Keratinocyte (primary cell): ENCODE data around the gene DCST2. TPM values are rescaled to one million over a fixed set of nuclear protein-coding genes. Genes with fewer than 3 reads are reported as not detected.

Experiments
- DNase-seq: peaks from one replicate; pipeline ENCODE4 v3.0.0-alpha.2; 2011; ENCODE audit warnings: low read depth, missing footprints, low spot score
- FAIRE-seq: peaks from 2 replicates; lab custom pipeline; 2011; peaks lifted over from hg19 to GRCh38; lab: Jason Lieb, UNC
- H2AFZ ChIP-seq: 2 replicates; pipeline ENCODE4 v1.6.0; 2012; ENCODE audit warnings: low read length, control low read depth, inconsistent platforms; ENCODE audit not compliant: control insufficient read depth
- H3K27ac ChIP-seq: 2 replicates; pipeline ENCODE4 v1.5.1; 2011; ENCODE audit warnings: low read length; ENCODE audit not compliant: control insufficient read depth, insufficient read depth
- H3K27me3 ChIP-seq: 3 replicates; pipeline ENCODE4 v1.6.0; 2011; ENCODE audit warnings: low read length; ENCODE audit not compliant: control insufficient read depth, insufficient read depth; ENCODE audit errors: extremely low read depth
- H3K36me3 ChIP-seq, 2 experiments: 2 replicates in 1 of 2; 3 replicates in 1 of 2; pipeline ENCODE4 v1.5.1; 2011; ENCODE audit warnings: low read length in 2 of 2, mild to moderate bottlenecking in 1 of 2; ENCODE audit not compliant: control insufficient read depth in 2 of 2, insufficient read depth in 2 of 2; ENCODE audit errors: extremely low read depth in 1 of 2
- H3K4me1 ChIP-seq: 3 replicates; pipeline ENCODE4 v1.5.1; 2011; ENCODE audit warnings: low read length; ENCODE audit not compliant: control insufficient read depth, insufficient read depth; ENCODE audit errors: extremely low read depth
- H3K4me2 ChIP-seq: 3 replicates; pipeline ENCODE4 v1.6.0; 2011; ENCODE audit warnings: low read depth, low read length; ENCODE audit not compliant: control insufficient read depth, insufficient read depth; ENCODE audit errors: extremely low read depth
- H3K4me3 ChIP-seq, 3 experiments: fragments of 200-600 bp in 1 of 3; sonication (generic) in 1 of 3; 2 replicates in 2 of 3; 3 replicates in 1 of 3; pipeline ENCODE4 v1.5.1; 2011 to 2016; ENCODE audit warnings: low read length in 3 of 3, mild to moderate bottlenecking in 3 of 3, control low read depth in 2 of 3, inconsistent platforms in 1 of 3, low read depth in 1 of 3, mixed read lengths in 1 of 3, mixed run types in 1 of 3, moderate library complexity in 1 of 3; ENCODE audit not compliant: control insufficient read depth in 2 of 3, insufficient read depth in 2 of 3; ENCODE audit errors: extremely low read depth in 1 of 3
- H3K79me2 ChIP-seq: 2 replicates; pipeline ENCODE4 v1.6.0; 2012; ENCODE audit warnings: low read length; ENCODE audit not compliant: control insufficient read depth, insufficient read depth
- H3K9ac ChIP-seq: 3 replicates; pipeline ENCODE4 v1.6.0; 2011; ENCODE audit warnings: low read length; ENCODE audit not compliant: control insufficient read depth, insufficient read depth; ENCODE audit errors: extremely low read depth
- H3K9me1 ChIP-seq: 3 replicates; pipeline ENCODE4 v1.6.0; 2011; ENCODE audit warnings: low read length; ENCODE audit not compliant: control insufficient read depth, insufficient read depth; ENCODE audit errors: extremely low read depth
- H3K9me3 ChIP-seq: 2 replicates; pipeline ENCODE4 v1.5.1; 2012; ENCODE audit warnings: low read depth, low read length; ENCODE audit not compliant: control insufficient read depth
- H4K20me1 ChIP-seq: 3 replicates; pipeline ENCODE4 v1.6.0; 2011; ENCODE audit warnings: low read length; ENCODE audit not compliant: control insufficient read depth, insufficient read depth; ENCODE audit errors: extremely low read depth
- EZH2 ChIP-seq: IDR thresholded peaks from one replicate; pipeline ENCODE4 v1.6.1; 2012; ENCODE audit warnings: inconsistent platforms, mild to moderate bottlenecking, low read length, moderate library complexity
- dilution Hi-C: fragments of 300-500 bp; cut with MboI; formaldehyde crosslinking; loops from one replicate; pipeline ENCODE4 v1.7.0; 2020; ENCODE audit warnings: low sequenced_read_pairs; ENCODE audit not compliant: extremely low pct_ligation_motif_present
- polyA plus RNA-seq, 5 experiments: library from polyadenylated mRNA; depleted of rRNA in 3 of 5; stranded (reverse) in 3 of 5; stranded (forward) in 1 of 5; unstranded in 1 of 5; fragments of >200 nt; gene quantifications; 1 replicate in 1 of 5; 2 replicates in 3 of 5; 3 replicates in 1 of 5; pipeline versions ENCODE4 v1.2.1 to v1.2.3, GENCODE V29; 2011 to 2012; ENCODE audit warnings: missing spikeins in 2 of 5, low read depth in 1 of 5, low replicate concordance in 1 of 5
- TF ChIP-seq, protein P1 (sequence below), 3 experiments: IDR thresholded peaks in 1 of 3; conservative IDR thresholded peaks in 1 of 3; optimal IDR thresholded peaks in 1 of 3; 2 replicates in 2 of 3; 3 replicates in 1 of 3; pipeline versions ENCODE3 to v1.5.1; 2011; ENCODE audit warnings: low read length in 3 of 3, mild to moderate bottlenecking in 3 of 3, moderate library complexity in 2 of 3, control low read depth in 1 of 3, inconsistent platforms in 1 of 3; ENCODE audit not compliant: insufficient read depth in 2 of 3; ENCODE audit errors: extremely low read depth in 1 of 3

DCST2 gene
- polyA plus RNA-seq, 1 donor (not counting 4 experiments of a cell fraction or from before 2014, with no cell fraction given), result 0.14 TPM

- no peak for DNase-seq
- peak overlapping the region; percentile 57 to 98 (median 82) for H3K4me3 ChIP-seq
- FAIRE-seq, result no peak
- no peak overlapping the region for H2AFZ ChIP-seq
- no peaks in the 10 kb centered on the region for H3K9me3 ChIP-seq
- peak overlapping the region; percentile 96 for H3K9ac ChIP-seq
- dilution Hi-C loops, result no loop called here
- peaks cover 29% of the 10 kb centered on the region for H3K4me1 ChIP-seq
- H3K9me1 ChIP-seq, result no peaks in the 10 kb centered on the region
- peaks cover 0 to 10% of the 10 kb centered on the region in 2 experiments for H3K36me3 ChIP-seq
- H3K79me2 ChIP-seq, result peaks cover 43% of the 10 kb centered on the region
- H3K27me3 ChIP-seq, result no peaks in the 10 kb centered on the region
- H3K27ac ChIP-seq, result peak overlapping the region; percentile 98
- peak overlapping the region; percentile 95 for H3K4me2 ChIP-seq
- no peaks in the 10 kb centered on the region for H4K20me1 ChIP-seq
- TF ChIP-seq EZH2, result no peak
- TF ChIP-seq, protein P1, sequence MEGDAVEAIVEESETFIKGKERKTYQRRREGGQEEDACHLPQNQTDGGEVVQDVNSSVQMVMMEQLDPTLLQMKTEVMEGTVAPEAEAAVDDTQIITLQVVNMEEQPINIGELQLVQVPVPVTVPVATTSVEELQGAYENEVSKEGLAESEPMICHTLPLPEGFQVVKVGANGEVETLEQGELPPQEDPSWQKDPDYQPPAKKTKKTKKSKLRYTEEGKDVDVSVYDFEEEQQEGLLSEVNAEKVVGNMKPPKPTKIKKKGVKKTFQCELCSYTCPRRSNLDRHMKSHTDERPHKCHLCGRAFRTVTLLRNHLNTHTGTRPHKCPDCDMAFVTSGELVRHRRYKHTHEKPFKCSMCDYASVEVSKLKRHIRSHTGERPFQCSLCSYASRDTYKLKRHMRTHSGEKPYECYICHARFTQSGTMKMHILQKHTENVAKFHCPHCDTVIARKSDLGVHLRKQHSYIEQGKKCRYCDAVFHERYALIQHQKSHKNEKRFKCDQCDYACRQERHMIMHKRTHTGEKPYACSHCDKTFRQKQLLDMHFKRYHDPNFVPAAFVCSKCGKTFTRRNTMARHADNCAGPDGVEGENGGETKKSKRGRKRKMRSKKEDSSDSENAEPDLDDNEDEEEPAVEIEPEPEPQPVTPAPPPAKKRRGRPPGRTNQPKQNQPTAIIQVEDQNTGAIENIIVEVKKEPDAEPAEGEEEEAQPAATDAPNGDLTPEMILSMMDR (optimal IDR thresholded peaks at IDR 0.05 in 1 of 3, IDR thresholded peaks at IDR 0.05 in 1 of 3, conservative IDR thresholded peaks at IDR 0.05 in 1 of 3; ENCODE audit: extremely low read depth in 1 of 3, insufficient read depth in 2 of 3, low read length in 3 of 3), result no peak
These were observed 58.0 kb downstream of the DCST2 start for GRCh38 chr1:154975409-154976059.

DNA sequence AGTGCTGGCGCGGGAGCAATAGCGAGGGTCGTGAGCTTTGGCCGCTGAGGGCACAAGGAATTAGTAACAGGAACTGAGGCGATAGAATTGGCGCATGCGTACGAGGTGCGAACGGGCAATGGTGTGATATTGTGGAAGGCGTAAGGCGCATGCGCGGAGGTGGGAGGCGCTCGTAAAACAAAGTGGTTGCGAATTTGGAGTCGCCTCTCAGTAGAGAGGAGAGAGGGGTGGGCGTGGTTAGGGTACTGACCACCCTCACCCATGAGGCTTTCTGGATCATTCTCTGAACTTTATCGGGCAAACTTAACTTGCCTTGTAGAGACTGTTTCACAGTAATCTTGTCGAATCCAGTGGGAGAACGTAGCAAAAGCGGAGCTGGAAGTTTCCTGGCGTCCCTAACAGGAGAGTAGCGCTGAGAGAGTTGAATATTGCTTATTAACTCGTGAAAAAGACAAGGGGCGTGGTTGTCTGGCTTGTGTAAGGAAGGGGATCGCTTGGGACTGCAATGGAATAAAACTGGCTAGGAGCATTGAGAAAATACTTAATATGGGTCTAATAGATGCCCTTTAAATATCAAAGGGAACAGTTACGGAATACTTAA is 58.7 kb downstream of the DCST2 start:
- no peaks in the 10 kb centered on the region for H3K9me1 ChIP-seq
- H2AFZ ChIP-seq, result peak overlapping the region; percentile 71
- peaks cover 35% of the 10 kb centered on the region for H3K4me1 ChIP-seq
- peaks cover 49% of the 10 kb centered on the region for H3K79me2 ChIP-seq
- H3K4me2 ChIP-seq, result peak overlapping the region; percentile 95
- dilution Hi-C loops, result no loop called here
- H3K36me3 ChIP-seq, result peaks cover 0 to 10% of the 10 kb centered on the region in 2 experiments
- H3K9me3 ChIP-seq, result no peaks in the 10 kb centered on the region
- no peaks in the 10 kb centered on the region for H4K20me1 ChIP-seq
- peak overlapping the region; percentile 98 for H3K27ac ChIP-seq
- H3K9ac ChIP-seq, result peak overlapping the region; percentile 96
- FAIRE-seq, result peak; percentile 71
- DNase-seq, result peak; percentile 81
- no peak for TF ChIP-seq EZH2
- TF ChIP-seq, protein P1 (optimal IDR thresholded peaks at IDR 0.05 in 1 of 3, IDR thresholded peaks at IDR 0.05 in 1 of 3, conservative IDR thresholded peaks at IDR 0.05 in 1 of 3; ENCODE audit: extremely low read depth in 1 of 3, insufficient read depth in 2 of 3, low read length in 3 of 3), result no peak
- peak overlapping the region; percentile 57 to 98 (median 82) for H3K4me3 ChIP-seq
- no peaks in the 10 kb centered on the region for H3K27me3 ChIP-seq
